ENCODE results near the gene RALGDS.

DNA sequence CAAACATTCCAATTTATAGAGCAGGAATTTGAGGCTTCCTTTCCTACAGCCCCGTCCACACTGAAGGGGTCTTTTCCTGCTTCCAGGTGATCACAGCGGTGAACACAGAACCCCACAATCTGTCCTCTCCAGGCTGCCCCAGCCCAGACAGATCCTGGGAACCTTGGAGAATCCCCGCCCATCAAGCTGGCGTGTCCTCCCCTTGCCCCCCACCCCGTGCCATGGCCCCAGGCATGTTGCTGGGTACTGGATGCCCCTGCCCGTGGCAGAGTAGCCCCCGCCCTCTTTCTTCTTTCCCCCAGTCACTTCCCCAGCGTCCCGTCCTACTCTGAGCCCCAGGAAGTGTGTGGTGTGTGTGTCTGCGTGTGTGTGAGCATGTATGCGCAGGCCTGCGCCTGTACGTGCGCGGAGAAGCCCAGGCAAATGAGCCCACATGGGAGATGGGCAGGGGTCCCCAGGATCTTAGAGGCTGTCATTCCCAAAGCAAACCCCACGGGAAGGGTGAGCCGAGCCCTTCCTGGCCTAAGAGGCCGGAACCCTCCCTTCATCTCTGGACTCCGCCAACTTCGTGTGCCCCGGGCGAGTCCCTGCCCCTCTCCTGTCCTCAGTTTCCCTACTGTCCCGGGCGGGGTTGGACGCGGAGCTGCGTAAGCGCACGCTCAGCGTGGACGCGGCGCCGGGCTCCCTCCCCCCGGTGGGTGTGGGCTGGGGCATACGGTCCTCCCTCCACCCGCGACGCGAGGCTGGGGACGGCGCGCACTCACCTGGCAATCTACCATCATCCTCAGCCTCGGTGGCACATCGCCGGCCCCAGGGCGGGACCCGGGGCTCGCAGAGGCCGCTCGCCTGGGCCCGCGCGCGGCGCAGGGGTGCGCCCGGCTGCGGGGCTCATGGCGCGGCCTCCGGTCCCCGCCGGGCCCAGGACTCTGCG is 27.4 kb upstream of the RALGDS start:
- no peak for TF ChIP-seq POLR2AphosphoS5 (IDR thresholded peaks at IDR 0.05; ENCODE audit: low read depth)
- TF ChIP-seq CTCF (conservative IDR thresholded peaks at IDR 0.05; ENCODE audit: low read depth in 2 of 2): no peak
- TF ChIP-seq, protein P1, sequence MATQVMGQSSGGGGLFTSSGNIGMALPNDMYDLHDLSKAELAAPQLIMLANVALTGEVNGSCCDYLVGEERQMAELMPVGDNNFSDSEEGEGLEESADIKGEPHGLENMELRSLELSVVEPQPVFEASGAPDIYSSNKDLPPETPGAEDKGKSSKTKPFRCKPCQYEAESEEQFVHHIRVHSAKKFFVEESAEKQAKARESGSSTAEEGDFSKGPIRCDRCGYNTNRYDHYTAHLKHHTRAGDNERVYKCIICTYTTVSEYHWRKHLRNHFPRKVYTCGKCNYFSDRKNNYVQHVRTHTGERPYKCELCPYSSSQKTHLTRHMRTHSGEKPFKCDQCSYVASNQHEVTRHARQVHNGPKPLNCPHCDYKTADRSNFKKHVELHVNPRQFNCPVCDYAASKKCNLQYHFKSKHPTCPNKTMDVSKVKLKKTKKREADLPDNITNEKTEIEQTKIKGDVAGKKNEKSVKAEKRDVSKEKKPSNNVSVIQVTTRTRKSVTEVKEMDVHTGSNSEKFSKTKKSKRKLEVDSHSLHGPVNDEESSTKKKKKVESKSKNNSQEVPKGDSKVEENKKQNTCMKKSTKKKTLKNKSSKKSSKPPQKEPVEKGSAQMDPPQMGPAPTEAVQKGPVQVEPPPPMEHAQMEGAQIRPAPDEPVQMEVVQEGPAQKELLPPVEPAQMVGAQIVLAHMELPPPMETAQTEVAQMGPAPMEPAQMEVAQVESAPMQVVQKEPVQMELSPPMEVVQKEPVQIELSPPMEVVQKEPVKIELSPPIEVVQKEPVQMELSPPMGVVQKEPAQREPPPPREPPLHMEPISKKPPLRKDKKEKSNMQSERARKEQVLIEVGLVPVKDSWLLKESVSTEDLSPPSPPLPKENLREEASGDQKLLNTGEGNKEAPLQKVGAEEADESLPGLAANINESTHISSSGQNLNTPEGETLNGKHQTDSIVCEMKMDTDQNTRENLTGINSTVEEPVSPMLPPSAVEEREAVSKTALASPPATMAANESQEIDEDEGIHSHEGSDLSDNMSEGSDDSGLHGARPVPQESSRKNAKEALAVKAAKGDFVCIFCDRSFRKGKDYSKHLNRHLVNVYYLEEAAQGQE (IDR thresholded peaks at IDR 0.05; ENCODE audit: unreplicated experiment): no peak
- TF ChIP-seq EZH2phosphoT487 (IDR thresholded peaks at IDR 0.05; ENCODE audit: unreplicated experiment): no peak
- no peak for TF ChIP-seq EZH2 (IDR thresholded peaks at IDR 0.05; ENCODE audit: low read depth, unreplicated experiment)
